AG04450 (cell line): ENCODE data around the gene CHST13. TPM values are rescaled to one million over a fixed set of nuclear protein-coding genes. Genes with fewer than 3 reads are reported as not detected.

Experiments used
- CTCF ChIA-PET: fragments of 300-600, 350-600 bp; formaldehyde crosslinking; extraction: SDS; loops from one replicate; lab custom pipeline; 2022; ENCODE audit warnings: antibody characterized with exemption, inconsistent platforms; lab: Charles Lee
- POLR2A ChIA-PET: fragments of 350-600 bp; formaldehyde crosslinking; extraction: SDS; loops from one replicate; lab custom pipeline; 2021; ENCODE audit warnings: antibody characterized with exemption, inconsistent platforms; lab: Yijun Ruan, JAX
- DNase-seq: peaks from one replicate; pipeline ENCODE4 v3.0.0-alpha.2; 2011; ENCODE audit warnings: low read depth, low spot score
- H3K27ac ChIP-seq: one replicate; pipeline ENCODE4 v1.5.1; 2012; ENCODE audit warnings: low read depth, low read length, control low read depth
- H3K27me3 ChIP-seq: one replicate; pipeline ENCODE4 v1.6.0; 2012; ENCODE audit warnings: low read length; ENCODE audit not compliant: control insufficient read depth, insufficient read depth
- H3K4me3 ChIP-seq: 2 replicates; pipeline ENCODE4 v1.5.1; 2011; ENCODE audit warnings: mild to moderate bottlenecking, low read depth, low read length, control low read depth
- H3K9me3 ChIP-seq: 2 replicates; pipeline ENCODE4 v1.5.1; 2012; ENCODE audit warnings: low read length; ENCODE audit not compliant: control insufficient read depth, insufficient read depth
- polyA plus RNA-seq: library from polyadenylated mRNA; depleted of rRNA; stranded (reverse); fragments of >200 nt; gene quantifications from 2 replicates; pipeline ENCODE4 v1.2.3, GENCODE V29; 2011
- TF ChIP-seq, protein P1 (sequence below): IDR thresholded peaks from 2 replicates; pipeline ENCODE4 v1.5.1; 2011; ENCODE audit warnings: low read depth, low read length, control low read depth, inconsistent platforms

CHST13 gene
- polyA plus RNA-seq, 1 experiment, result not detected

DNA sequence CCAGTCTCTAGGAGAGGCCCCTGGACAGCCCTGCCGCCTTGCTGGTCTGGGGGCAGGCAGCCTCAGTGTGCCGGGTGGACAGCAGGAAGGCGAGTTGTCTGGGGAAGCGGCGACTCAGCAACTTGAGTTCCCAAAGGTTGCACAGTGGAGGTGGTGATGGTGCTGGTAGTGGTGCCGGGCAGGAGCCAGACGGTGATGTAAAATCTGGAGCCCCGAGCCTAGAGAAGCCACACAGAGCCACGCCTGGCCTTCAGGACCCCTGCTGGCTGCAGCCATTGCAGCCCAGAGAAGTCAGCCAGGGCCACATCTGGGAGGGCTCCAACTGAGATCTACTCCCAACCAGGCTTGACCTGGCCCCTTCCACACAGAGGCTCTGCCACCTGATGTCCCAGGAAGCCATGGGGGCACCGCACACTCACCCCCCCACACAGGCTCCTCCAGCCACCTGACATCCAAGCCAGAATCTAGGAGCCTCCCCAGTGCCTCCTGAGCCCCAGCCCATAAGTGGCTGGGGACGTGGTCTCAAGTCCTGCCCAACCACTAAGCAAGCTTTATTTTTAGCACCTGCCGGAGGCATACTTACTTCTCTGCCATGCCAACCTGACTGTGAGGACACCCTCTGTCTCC lies 26.0 kb downstream of the CHST13 start:
- TF ChIP-seq, protein P1, sequence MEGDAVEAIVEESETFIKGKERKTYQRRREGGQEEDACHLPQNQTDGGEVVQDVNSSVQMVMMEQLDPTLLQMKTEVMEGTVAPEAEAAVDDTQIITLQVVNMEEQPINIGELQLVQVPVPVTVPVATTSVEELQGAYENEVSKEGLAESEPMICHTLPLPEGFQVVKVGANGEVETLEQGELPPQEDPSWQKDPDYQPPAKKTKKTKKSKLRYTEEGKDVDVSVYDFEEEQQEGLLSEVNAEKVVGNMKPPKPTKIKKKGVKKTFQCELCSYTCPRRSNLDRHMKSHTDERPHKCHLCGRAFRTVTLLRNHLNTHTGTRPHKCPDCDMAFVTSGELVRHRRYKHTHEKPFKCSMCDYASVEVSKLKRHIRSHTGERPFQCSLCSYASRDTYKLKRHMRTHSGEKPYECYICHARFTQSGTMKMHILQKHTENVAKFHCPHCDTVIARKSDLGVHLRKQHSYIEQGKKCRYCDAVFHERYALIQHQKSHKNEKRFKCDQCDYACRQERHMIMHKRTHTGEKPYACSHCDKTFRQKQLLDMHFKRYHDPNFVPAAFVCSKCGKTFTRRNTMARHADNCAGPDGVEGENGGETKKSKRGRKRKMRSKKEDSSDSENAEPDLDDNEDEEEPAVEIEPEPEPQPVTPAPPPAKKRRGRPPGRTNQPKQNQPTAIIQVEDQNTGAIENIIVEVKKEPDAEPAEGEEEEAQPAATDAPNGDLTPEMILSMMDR, result no peak
- ChIA-PET POLR2A (no interaction called here), CTCF (interaction anchor here (0.9 kb wide), 1 partner anchor 906 kb away, joined by 3 read pairs; no protein-coding TSS in a partner anchor)
- Histone ChIP-seq H3K27ac (no peak overlapping the region), H3K4me3 (no peak overlapping the region), H3K27me3 (peaks cover 33% of the 10 kb centered on the region), H3K9me3 (no peaks in the 10 kb centered on the region)
- DNase-seq, result no peak

DNA sequence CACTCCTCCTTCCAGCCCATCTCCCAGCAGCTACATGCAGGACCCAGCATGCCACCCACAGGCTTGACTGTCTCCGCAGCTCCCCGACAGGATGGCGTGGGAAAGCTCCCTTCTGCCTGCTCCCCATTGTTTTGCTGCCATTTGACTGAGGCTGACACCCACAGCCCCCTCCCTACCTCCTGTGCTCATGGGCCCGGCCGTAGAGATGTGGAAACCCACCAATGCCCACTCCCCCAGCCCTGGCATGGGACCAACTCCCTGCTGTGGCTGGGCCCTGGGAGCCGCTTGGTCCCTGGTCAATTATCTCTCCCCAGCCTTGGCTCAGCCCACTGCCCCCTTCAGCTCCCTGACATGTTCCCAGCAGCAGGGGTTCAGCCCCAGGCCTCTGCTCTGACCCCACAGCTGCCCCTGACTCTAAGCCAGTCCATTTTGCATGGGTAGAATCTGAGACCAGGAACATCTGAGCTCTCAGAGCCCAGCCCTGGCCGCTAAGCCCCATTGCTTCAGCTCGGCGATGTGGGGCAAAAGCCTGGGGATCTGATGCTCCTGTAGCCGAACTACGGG lies 26.6 kb downstream of the CHST13 start:
- Histone ChIP-seq H3K27me3 (peaks cover 33% of the 10 kb centered on the region), H3K27ac (no peak overlapping the region), H3K4me3 (no peak overlapping the region), H3K9me3 (no peaks in the 10 kb centered on the region)
- CTCF ChIA-PET, result no interaction called here
- POLR2A ChIA-PET, result no interaction called here
- TF ChIP-seq, protein P1, result no peak
- no peak for DNase-seq

DNA sequence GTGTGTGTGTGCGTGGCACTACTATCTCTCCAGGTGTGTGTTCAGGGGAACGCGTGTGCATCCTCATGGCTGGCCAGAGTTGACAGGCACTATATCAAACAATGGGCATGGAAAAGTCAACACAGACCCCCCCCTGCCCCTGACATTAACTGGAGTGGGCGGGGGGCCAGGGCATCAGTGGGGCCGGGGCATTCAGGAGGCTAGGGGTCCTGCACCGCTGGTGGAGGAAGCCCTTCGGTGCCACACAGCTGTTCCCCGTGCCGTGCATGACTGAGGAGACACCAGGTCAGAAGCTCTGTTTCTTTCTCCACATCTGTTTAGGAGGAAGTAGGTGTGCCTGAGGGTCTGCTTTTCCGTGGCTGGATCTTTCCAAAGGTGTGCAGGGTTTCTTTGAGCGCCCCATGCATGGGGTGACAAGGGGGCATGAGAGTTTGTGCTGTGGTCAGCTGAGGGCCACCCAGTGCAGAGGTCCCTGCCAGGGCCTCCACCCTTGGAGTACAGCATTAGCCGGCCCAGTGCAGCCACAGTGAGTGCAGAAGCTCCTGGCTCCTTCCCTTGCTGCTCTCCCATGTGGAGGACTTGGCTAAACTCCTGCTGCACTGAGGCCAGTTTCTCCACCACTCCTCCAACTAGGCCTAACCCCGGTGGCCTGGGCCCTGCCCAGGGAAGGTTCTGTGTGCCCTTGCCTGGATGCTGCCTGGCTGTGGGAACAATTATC lies 27.3 kb downstream of the CHST13 start:
- POLR2A ChIA-PET, result no interaction called here
- CTCF ChIA-PET, result no interaction called here
- TF ChIP-seq, protein P1, result no peak
- no peak for DNase-seq
- H3K27me3 ChIP-seq, result peaks cover 31% of the 10 kb centered on the region
- H3K4me3 ChIP-seq, result no peak overlapping the region
- no peak overlapping the region for H3K27ac ChIP-seq
- no peaks in the 10 kb centered on the region for H3K9me3 ChIP-seq

DNA sequence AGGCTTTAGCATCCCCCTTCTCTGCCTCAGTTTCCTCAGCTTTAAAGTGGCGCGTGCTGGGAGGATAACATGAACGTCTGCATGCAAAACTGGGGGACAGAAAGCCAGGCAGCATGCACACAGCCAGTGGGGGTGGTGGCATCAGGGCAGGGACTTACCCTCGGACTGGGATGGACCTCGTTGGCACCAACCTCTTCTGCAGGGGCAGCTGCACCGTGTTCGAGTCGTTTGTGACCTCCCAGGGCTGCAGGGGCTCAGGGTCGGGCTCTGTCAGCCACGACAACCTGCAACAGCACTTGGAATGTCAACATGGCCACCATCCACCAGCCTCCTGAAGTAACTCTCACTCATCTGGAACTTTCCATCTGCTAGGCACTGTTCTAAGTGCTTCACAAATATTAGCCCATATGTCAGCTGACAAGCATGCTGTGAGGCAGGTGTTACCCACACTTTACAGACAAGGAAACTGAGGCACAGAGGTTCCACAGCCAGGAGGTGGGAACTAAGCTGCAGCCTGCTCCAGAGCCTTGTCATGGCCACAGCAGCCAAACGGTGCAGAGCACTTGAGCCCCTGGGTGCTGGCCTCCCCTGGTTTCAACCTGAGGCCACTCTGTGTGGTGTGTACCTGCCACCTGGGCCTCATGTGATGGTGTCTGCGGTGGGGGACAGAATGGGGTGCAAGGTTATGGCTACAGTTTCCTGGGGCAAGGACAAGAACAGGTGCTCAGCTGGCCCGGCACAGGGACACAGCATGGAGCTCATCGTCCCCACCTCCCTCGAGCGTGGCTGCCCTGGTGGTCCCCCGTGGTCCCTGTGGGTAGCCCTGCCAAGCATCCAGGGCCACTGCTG lies 28.1 kb downstream of the CHST13 start:
- ChIA-PET POLR2A (no interaction called here), CTCF (no interaction called here)
- no peak overlapping the region for H3K4me3 ChIP-seq
- H3K27me3 ChIP-seq, result peaks cover 25% of the 10 kb centered on the region
- no peak for DNase-seq
- no peak overlapping the region for H3K27ac ChIP-seq
- H3K9me3 ChIP-seq, result no peaks in the 10 kb centered on the region
- TF ChIP-seq, protein P1, result no peak
